ENCODE results near the gene REP15.

Gene REP15

GRCh38 chr12:27657296-27657695 lies 39.0 kb upstream of the REP15 start:
- TF ChIP-seq CTCF (IDR thresholded peaks at IDR 0.05): no peak
- no peaks in the 10 kb centered on the region for H3K79me2 ChIP-seq
- H3K4me2 ChIP-seq (ENCODE audit: low read length): no peak overlapping the region
- H3K27ac ChIP-seq: no peak overlapping the region
- no peaks in the 10 kb centered on the region for H3K27me3 ChIP-seq (ENCODE audit: control insufficient read depth, insufficient read depth, low read length)
- no peaks in the 10 kb centered on the region for H3K9me3 ChIP-seq (ENCODE audit: control insufficient read depth, low read length)
- no peaks in the 10 kb centered on the region for H3K36me3 ChIP-seq (ENCODE audit: control insufficient read depth, insufficient read depth, low read length)
- H3K4me1 ChIP-seq: no peaks in the 10 kb centered on the region
- no peak overlapping the region for H3K9ac ChIP-seq
- H3K4me3 ChIP-seq (ENCODE audit: low read depth, low read length): no peak overlapping the region
- no peak overlapping the region for H2AFZ ChIP-seq

GRCh38 chr12:27665704-27666103 lies 30.5 kb upstream of the REP15 start:
- TF ChIP-seq CTCF (IDR thresholded peaks at IDR 0.05): no peak
- no peak overlapping the region for H3K27ac ChIP-seq
- H3K9ac ChIP-seq: no peak overlapping the region
- no peaks in the 10 kb centered on the region for H3K9me3 ChIP-seq (ENCODE audit: control insufficient read depth, low read length)
- no peak overlapping the region for H2AFZ ChIP-seq
- H3K4me3 ChIP-seq (ENCODE audit: low read depth, low read length): no peak overlapping the region
- H3K79me2 ChIP-seq: no peaks in the 10 kb centered on the region
- no peaks in the 10 kb centered on the region for H3K36me3 ChIP-seq (ENCODE audit: control insufficient read depth, insufficient read depth, low read length)
- no peaks in the 10 kb centered on the region for H3K4me1 ChIP-seq
- H3K4me2 ChIP-seq (ENCODE audit: low read length): no peak overlapping the region
- no peaks in the 10 kb centered on the region for H3K27me3 ChIP-seq (ENCODE audit: control insufficient read depth, insufficient read depth, low read length)

GRCh38 chr12:27666510-27666909 lies 29.7 kb upstream of the REP15 start:
- TF ChIP-seq CTCF (IDR thresholded peaks at IDR 0.05): no peak
- H2AFZ ChIP-seq: no peak overlapping the region
- H3K79me2 ChIP-seq: no peaks in the 10 kb centered on the region
- H3K27me3 ChIP-seq (ENCODE audit: control insufficient read depth, insufficient read depth, low read length): no peaks in the 10 kb centered on the region
- H3K27ac ChIP-seq: no peak overlapping the region
- no peak overlapping the region for H3K4me3 ChIP-seq (ENCODE audit: low read depth, low read length)
- H3K4me1 ChIP-seq: no peaks in the 10 kb centered on the region
- H3K4me2 ChIP-seq (ENCODE audit: low read length): no peak overlapping the region
- H3K9me3 ChIP-seq (ENCODE audit: control insufficient read depth, low read length): no peaks in the 10 kb centered on the region
- no peak overlapping the region for H3K9ac ChIP-seq
- H3K36me3 ChIP-seq (ENCODE audit: control insufficient read depth, insufficient read depth, low read length): no peaks in the 10 kb centered on the region

- no peak overlapping the region for H3K27ac ChIP-seq
- no peak for TF ChIP-seq CTCF (IDR thresholded peaks at IDR 0.05)
- no peaks in the 10 kb centered on the region for H3K79me2 ChIP-seq
- H3K4me2 ChIP-seq (ENCODE audit: low read length): no peak overlapping the region
- H3K36me3 ChIP-seq (ENCODE audit: control insufficient read depth, insufficient read depth, low read length): no peaks in the 10 kb centered on the region
- H3K9me3 ChIP-seq (ENCODE audit: control insufficient read depth, low read length): no peaks in the 10 kb centered on the region
- H3K27me3 ChIP-seq (ENCODE audit: control insufficient read depth, insufficient read depth, low read length): no peaks in the 10 kb centered on the region
- H3K4me3 ChIP-seq (ENCODE audit: low read depth, low read length): no peak overlapping the region
- no peak overlapping the region for H2AFZ ChIP-seq
- H3K9ac ChIP-seq: no peak overlapping the region
- no peaks in the 10 kb centered on the region for H3K4me1 ChIP-seq
Measured at GRCh38 chr12:27667540-27667939, 28.7 kb upstream of the REP15 start.

GRCh38 chr12:27672051-27672450 lies 24.2 kb upstream of the REP15 start:
- no peak for TF ChIP-seq CTCF (IDR thresholded peaks at IDR 0.05)
- Histone ChIP-seq H3K4me1 (no peaks in the 10 kb centered on the region), H3K4me3 (ENCODE audit: low read depth, low read length) (no peak overlapping the region), H3K27ac (no peak overlapping the region), H3K27me3 (ENCODE audit: control insufficient read depth, insufficient read depth, low read length) (no peaks in the 10 kb centered on the region), H3K9ac (no peak overlapping the region), H2AFZ (no peak overlapping the region), H3K79me2 (no peaks in the 10 kb centered on the region), H3K36me3 (ENCODE audit: control insufficient read depth, insufficient read depth, low read length) (no peaks in the 10 kb centered on the region), H3K4me2 (ENCODE audit: low read length) (no peak overlapping the region), H3K9me3 (ENCODE audit: control insufficient read depth, low read length) (no peaks in the 10 kb centered on the region)

All from parathyroid adenoma (tissue), 2 donors.